HepG2 (cell line): ENCODE results near the gene SLC44A5.

Experiments
- FOXP1 ChIP-seq, 2 experiments: fragments of 450-650 bp in 1 of 2; IDR thresholded peaks; 2 replicates each; pipeline ENCODE4 v1.6.1; 2017 to 2018; ENCODE audit warnings: antibody characterized with exemption in 1 of 2
- MEIS2 ChIP-seq: sonication (generic); formaldehyde crosslinking; IDR thresholded peaks from 2 replicates; pipeline ENCODE4 v1.9.0; 2021; ENCODE audit warnings: mild to moderate bottlenecking, missing genetic modification reagents
- SIN3B ChIP-seq: fragments of 150-350 bp; IDR thresholded peaks from 2 replicates; pipeline ENCODE4 v1.6.1; 2014; ENCODE audit warnings: low read length
- TF ChIP-seq, protein P1 (sequence below): sonication (generic); formaldehyde crosslinking; conservative IDR thresholded peaks from 2 replicates; pipeline ENCODE4 v1.4.0; 2020; ENCODE audit warnings: missing genetic modification reagents

DNA sequence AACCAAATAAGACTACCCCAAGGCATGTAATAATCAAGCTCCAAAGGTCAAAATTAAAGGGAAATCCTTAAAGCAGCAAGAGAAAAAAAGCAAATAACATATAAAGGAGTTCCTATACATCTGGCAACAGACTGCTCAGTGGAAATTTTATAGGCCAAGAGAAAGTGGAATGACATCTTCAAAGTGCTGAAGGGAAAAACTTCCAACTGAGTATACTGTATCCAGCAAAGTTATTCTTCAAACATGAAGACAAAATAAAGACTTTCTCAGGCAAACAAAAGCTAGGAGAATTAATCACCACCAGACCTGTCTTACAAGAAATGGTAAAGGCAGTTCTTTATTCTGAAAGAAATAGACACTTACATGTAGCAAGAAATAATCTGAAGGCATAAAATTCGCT is 45.0 kb upstream of the SLC44A5 start:
- TF ChIP-seq, protein P1, sequence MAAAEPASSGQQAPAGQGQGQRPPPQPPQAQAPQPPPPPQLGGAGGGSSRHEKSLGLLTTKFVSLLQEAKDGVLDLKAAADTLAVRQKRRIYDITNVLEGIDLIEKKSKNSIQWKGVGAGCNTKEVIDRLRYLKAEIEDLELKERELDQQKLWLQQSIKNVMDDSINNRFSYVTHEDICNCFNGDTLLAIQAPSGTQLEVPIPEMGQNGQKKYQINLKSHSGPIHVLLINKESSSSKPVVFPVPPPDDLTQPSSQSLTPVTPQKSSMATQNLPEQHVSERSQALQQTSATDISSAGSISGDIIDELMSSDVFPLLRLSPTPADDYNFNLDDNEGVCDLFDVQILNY = no peak
- no peak for TF ChIP-seq FOXP1 (IDR thresholded peaks at IDR 0.05)
- no peak for TF ChIP-seq FOXP1 (CRISPR knock-in tag; IDR thresholded peaks at IDR 0.05)
- no peak for TF ChIP-seq SIN3B
- no peak for TF ChIP-seq MEIS2 (CRISPR knock-in tag)
